GM19238 (cell line): ENCODE measurements around the gene DENND1A.

Experiments
- DNase-seq: peaks from one replicate; pipeline ENCODE4 v3.0.0; 2011; ENCODE audit warnings: low spot score; ENCODE audit not compliant: insufficient read length

Gene DENND1A

GRCh38 chr9:123376218-123377071 lies 553.5 kb downstream of the DENND1A start:
- DNase-seq: no peak

GRCh38 chr9:123375469-123376132 lies 554.3 kb downstream of the DENND1A start:
- no peak for DNase-seq

- no peak for DNase-seq
These were observed 556.0 kb downstream of the DENND1A start for GRCh38 chr9:123373946-123374345.

- no peak for DNase-seq
These were observed 556.4 kb downstream of the DENND1A start for GRCh38 chr9:123373447-123373923.

- DNase-seq: no peak
These were observed 557.0 kb downstream of the DENND1A start for GRCh38 chr9:123372766-123373446.

GRCh38 chr9:123371805-123372590 lies 557.9 kb downstream of the DENND1A start:
- no peak for DNase-seq

GRCh38 chr9:123371228-123371584 lies 558.7 kb downstream of the DENND1A start:
- DNase-seq: no peak

GRCh38 chr9:123370526-123371227 lies 559.2 kb downstream of the DENND1A start:
- no peak for DNase-seq

GRCh38 chr9:123370108-123370507 lies 559.8 kb downstream of the DENND1A start:
- DNase-seq: no peak

GRCh38 chr9:123369296-123369695 lies 560.6 kb downstream of the DENND1A start:
- no peak for DNase-seq

GRCh38 chr9:123368536-123369153 lies 561.3 kb downstream of the DENND1A start:
- no peak for DNase-seq

- DNase-seq: no peak
These were observed 561.9 kb downstream of the DENND1A start for GRCh38 chr9:123368023-123368422.

- DNase-seq: no peak
These were observed 563.9 kb downstream of the DENND1A start for GRCh38 chr9:123365881-123366528.

- no peak for DNase-seq
These were observed 564.5 kb downstream of the DENND1A start for GRCh38 chr9:123365287-123365880.

GRCh38 chr9:123364241-123364824 lies 565.6 kb downstream of the DENND1A start:
- DNase-seq: no peak

GRCh38 chr9:123362856-123363255 lies 567.1 kb downstream of the DENND1A start:
- no peak for DNase-seq

GRCh38 chr9:123361731-123362510 lies 568.0 kb downstream of the DENND1A start:
- no peak for DNase-seq

GRCh38 chr9:123361086-123361730 lies 568.7 kb downstream of the DENND1A start:
- no peak for DNase-seq
